ENCODE measurements around the gene PCDHB9. TPM values are rescaled to one million over a fixed set of nuclear protein-coding genes. Genes with fewer than 3 reads are reported as not detected.
"Not testable (repeated sequence)": the region's sequence is repeated elsewhere in the genome, so short reads cannot be mapped to it uniquely, and the experiment has no call there.

PCDHB9 gene
- polyA plus RNA-seq (ENCODE audit: insufficient read depth in 1 of 5, insufficient read length in 5 of 5, low replicate concordance in 1 of 5): 1 to 10 TPM; 3.1 to 5.6 (median 4.0) TPM
- long read RNA-seq, donor 1, full-length matches to known transcripts: 11 of 11 reads
- long read RNA-seq, donor 1, partial matches to known transcripts: 0 of 11 reads
- long read RNA-seq, donor 1, other reads (novel, unspliced or antisense): 0 of 11 reads
- long read RNA-seq, donor 2, full-length matches to known transcripts: 2 of 2 reads
- long read RNA-seq, donor 2, partial matches to known transcripts: 0 of 2 reads
- long read RNA-seq, donor 2, other reads (novel, unspliced or antisense): 0 of 2 reads
- long read RNA-seq, donor 3, full-length matches to known transcripts: 11 of 11 reads
- long read RNA-seq, donor 3, partial matches to known transcripts: 0 of 11 reads
- long read RNA-seq, donor 3, other reads (novel, unspliced or antisense): 0 of 11 reads
- long read RNA-seq, donor 4, full-length matches to known transcripts: 6 of 6 reads
- long read RNA-seq, donor 4, partial matches to known transcripts: 0 of 6 reads
- long read RNA-seq, donor 4, other reads (novel, unspliced or antisense): 0 of 6 reads
- long read RNA-seq, donor 5, full-length matches to known transcripts: 6 of 6 reads
- long read RNA-seq, donor 5, partial matches to known transcripts: 0 of 6 reads
- long read RNA-seq, donor 5, other reads (novel, unspliced or antisense): 0 of 6 reads
- long read RNA-seq, donor 6, full-length matches to known transcripts: 4 of 4 reads
- long read RNA-seq, donor 6, partial matches to known transcripts: 0 of 4 reads
- long read RNA-seq, donor 6, other reads (novel, unspliced or antisense): 0 of 4 reads
- long read RNA-seq, donor 7, full-length matches to known transcripts: 8 of 8 reads
- long read RNA-seq, donor 7, partial matches to known transcripts: 0 of 8 reads
- long read RNA-seq, donor 7, other reads (novel, unspliced or antisense): 0 of 8 reads
- long read RNA-seq, donor 8, full-length matches to known transcripts: 3 of 3 reads
- long read RNA-seq, donor 8, partial matches to known transcripts: 0 of 3 reads
- long read RNA-seq, donor 8, other reads (novel, unspliced or antisense): 0 of 3 reads

- DNase-seq: no peak
Observed at GRCh38 chr5:141186897-141187512, at the start of gene PCDHB9. TSS of gene PCDHB9 (plus strand) at chr5:141187161. CDS start at chr5:141187319, 158 bp downstream.

GRCh38 chr5:141137346-141137745 lies 49.6 kb upstream of the PCDHB9 start:
- not testable (repeated sequence) for DNase-seq

- peak in 1 of 2 donors; percentile 6 for DNase-seq
Observed at GRCh38 chr5:141149812-141150211, 37.1 kb upstream of the PCDHB9 start, which contains the start of gene PCDHB6. TSS of gene PCDHB6 (plus strand) at chr5:141150057. CDS start at chr5:141150258, 201 bp downstream.

- no peak for DNase-seq
Observed at GRCh38 chr5:141150224-141150992, 36.6 kb upstream of the PCDHB9 start.

- no peak for DNase-seq
Observed at GRCh38 chr5:141150993-141151325, 36.0 kb upstream of the PCDHB9 start.

- DNase-seq: not testable (repeated sequence)
Observed at GRCh38 chr5:141151632-141152031, 35.3 kb upstream of the PCDHB9 start.

- not testable (repeated sequence) for DNase-seq
Observed at GRCh38 chr5:141152096-141152495, 34.9 kb upstream of the PCDHB9 start.

- DNase-seq: no peak
Observed at GRCh38 chr5:141155540-141156374, 31.2 kb upstream of the PCDHB9 start.

- not testable (repeated sequence) for DNase-seq
Observed at GRCh38 chr5:141157356-141157755, 29.6 kb upstream of the PCDHB9 start.

GRCh38 chr5:141157901-141158300 lies 29.1 kb upstream of the PCDHB9 start:
- not testable (repeated sequence) for DNase-seq

GRCh38 chr5:141172381-141173204 lies 14.4 kb upstream of the PCDHB9 start, which contains the start of gene PCDHB7:
TSS of gene PCDHB7 (plus strand) at chr5:141172644. CDS start at chr5:141172836, 192 bp downstream.
- DNase-seq: peak; percentile 12 to 27

- not testable (repeated sequence) for DNase-seq
Observed at GRCh38 chr5:141174291-141175104, 12.5 kb upstream of the PCDHB9 start.

- DNase-seq: no peak
Observed at GRCh38 chr5:141175933-141176332, 11.0 kb upstream of the PCDHB9 start.

GRCh38 chr5:141177577-141178191 lies 9.3 kb upstream of the PCDHB9 start, which contains the start of gene PCDHB8:
TSS of gene PCDHB8 (plus strand) at chr5:141177790. CDS start at chr5:141178035, 245 bp downstream.
- not testable (repeated sequence) for DNase-seq

GRCh38 chr5:141179371-141179770 lies 7.6 kb upstream of the PCDHB9 start:
- not testable (repeated sequence) for DNase-seq

GRCh38 chr5:141179876-141180275 lies 7.1 kb upstream of the PCDHB9 start:
- not testable (repeated sequence) for DNase-seq

GRCh38 chr5:141180313-141180712 lies 6.6 kb upstream of the PCDHB9 start:
- DNase-seq: no peak

Measured in right lung (tissue), 10 donors.